NB4 (cell line): ENCODE measurements around the gene IRAK1BP1.

Experiments used
- DNase-seq: peaks from one replicate; pipeline ENCODE4 v3.0.0; 2010; ENCODE audit warnings: low read depth
- H3K4me3 ChIP-seq: one replicate; pipeline ENCODE4 v1.5.1; 2011; ENCODE audit warnings: mild to moderate bottlenecking, low read depth, low read length, moderate library complexity
- MAX ChIP-seq: IDR thresholded peaks from 2 replicates; pipeline ENCODE4 v1.6.1; 2011; ENCODE audit warnings: low read depth, low read length
- MYC ChIP-seq: IDR thresholded peaks from 2 replicates; pipeline ENCODE4 v1.6.1; 2011; ENCODE audit warnings: low read depth, low read length
- POLR2A ChIP-seq: IDR thresholded peaks from 2 replicates; pipeline ENCODE4 v1.6.1; 2011; ENCODE audit warnings: mild to moderate bottlenecking; ENCODE audit not compliant: insufficient read length; ENCODE audit errors: extremely low read depth
- TF ChIP-seq, protein P1 (sequence below): IDR thresholded peaks from one replicate; pipeline ENCODE4 v1.5.1; 2012; ENCODE audit warnings: low read depth, low read length

The IRAK1BP1 gene

GRCh38 chr6:78832091-78832808, 35.1 kb upstream of the IRAK1BP1 start:
- TF ChIP-seq MYC (no peak), MAX (no peak)
- TF ChIP-seq, protein P1, sequence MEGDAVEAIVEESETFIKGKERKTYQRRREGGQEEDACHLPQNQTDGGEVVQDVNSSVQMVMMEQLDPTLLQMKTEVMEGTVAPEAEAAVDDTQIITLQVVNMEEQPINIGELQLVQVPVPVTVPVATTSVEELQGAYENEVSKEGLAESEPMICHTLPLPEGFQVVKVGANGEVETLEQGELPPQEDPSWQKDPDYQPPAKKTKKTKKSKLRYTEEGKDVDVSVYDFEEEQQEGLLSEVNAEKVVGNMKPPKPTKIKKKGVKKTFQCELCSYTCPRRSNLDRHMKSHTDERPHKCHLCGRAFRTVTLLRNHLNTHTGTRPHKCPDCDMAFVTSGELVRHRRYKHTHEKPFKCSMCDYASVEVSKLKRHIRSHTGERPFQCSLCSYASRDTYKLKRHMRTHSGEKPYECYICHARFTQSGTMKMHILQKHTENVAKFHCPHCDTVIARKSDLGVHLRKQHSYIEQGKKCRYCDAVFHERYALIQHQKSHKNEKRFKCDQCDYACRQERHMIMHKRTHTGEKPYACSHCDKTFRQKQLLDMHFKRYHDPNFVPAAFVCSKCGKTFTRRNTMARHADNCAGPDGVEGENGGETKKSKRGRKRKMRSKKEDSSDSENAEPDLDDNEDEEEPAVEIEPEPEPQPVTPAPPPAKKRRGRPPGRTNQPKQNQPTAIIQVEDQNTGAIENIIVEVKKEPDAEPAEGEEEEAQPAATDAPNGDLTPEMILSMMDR: no peak
- DNase-seq: no peak

DNA sequence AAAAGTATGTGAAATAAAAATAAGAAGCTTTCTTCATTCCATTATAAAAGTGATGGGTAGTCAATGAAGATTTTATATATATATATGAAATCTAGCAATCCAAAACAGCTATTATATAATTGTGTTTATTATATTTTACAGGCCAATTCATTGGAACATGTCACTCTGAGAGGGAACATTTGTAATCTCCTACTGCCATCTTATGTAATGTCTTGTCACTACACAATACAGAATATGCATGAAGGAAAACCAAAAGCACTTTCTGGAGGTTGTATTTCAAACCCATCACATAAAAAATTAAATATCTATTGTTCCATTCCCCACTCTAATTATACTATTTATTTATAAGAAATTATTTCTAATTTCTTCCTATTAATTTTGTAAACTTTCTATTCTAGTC, 31.5 kb upstream of the IRAK1BP1 start:
- TF ChIP-seq POLR2A (no peak), MYC (no peak), MAX (no peak)
- TF ChIP-seq, protein P1: no peak
- DNase-seq: peak; percentile 9
- no peak overlapping the region for H3K4me3 ChIP-seq

More at GRCh38 chr6:78832091-78832808, 35.1 kb upstream of the IRAK1BP1 start:
- no peak overlapping the region for H3K4me3 ChIP-seq

DNA sequence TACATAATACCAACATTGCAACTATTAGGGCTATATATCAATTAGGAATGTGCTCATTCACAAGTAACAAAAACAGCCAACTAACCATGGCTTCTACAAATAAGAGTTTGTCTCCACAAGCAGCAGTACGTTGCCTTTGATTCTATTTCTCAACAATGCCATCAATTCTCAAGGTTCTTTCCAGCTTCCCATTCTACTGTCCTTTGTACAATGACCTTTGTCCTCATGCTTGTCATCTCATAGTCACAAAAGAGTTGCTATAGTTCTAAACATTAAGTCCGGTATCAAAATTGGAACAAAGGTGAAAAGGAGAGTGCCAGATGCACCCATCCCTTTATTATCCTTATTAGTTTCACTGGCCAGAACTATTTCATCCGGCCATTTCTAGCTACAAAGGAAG, 30.8 kb upstream of the IRAK1BP1 start:
- no peak overlapping the region for H3K4me3 ChIP-seq
- TF ChIP-seq MYC (no peak), MAX (no peak), POLR2A (no peak)
- TF ChIP-seq, protein P1: no peak
- DNase-seq: no peak

DNA sequence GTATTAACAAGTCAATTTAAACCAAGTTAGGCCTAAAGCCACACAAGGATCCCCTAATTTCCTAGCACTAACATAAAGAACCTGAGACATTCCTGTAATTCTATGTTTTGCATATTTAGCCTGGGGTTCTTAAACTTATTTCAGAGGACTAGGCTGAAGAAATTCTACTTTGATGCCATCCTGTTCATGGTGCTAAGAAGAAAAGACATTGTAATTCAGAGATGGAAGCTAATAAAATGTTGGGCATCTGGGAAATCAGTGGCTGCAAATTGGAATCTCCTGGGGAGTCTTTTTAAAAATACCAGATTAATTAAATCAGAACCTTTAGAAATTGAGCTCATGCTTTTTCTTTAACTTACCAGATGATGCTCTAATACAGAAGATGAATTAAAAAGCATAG, 26.2 kb upstream of the IRAK1BP1 start:
- no peak for DNase-seq
- TF ChIP-seq, protein P1: no peak
- TF ChIP-seq MAX (no peak), MYC (no peak), POLR2A (no peak)
- H3K4me3 ChIP-seq: no peak overlapping the region

- no peak for DNase-seq
- H3K4me3 ChIP-seq: no peak overlapping the region
- TF ChIP-seq MYC: no peak
- TF ChIP-seq POLR2A: no peak
- TF ChIP-seq, protein P1: no peak
- no peak for TF ChIP-seq MAX
Observed at GRCh38 chr6:78842953-78843352, 24.4 kb upstream of the IRAK1BP1 start.

DNA sequence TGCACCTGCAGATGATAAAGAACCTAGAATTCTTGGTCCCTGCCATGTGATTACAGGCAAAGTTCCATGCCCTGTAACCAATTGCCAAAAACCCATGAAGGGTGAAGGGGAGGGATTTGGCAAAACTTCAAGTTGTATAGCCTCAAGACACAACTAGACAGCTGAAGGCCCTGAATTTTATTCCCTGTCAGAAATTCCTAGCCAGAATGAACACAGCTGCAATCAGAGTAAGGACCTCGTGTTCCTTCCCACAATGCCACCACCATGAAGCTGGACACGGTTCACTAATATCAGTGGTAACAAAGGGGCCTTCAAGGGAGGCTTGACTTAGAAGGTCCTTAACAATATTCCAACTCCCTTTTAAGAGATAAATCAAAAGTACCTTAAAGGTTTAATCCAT, 22.5 kb upstream of the IRAK1BP1 start:
- no peak for DNase-seq

More for the DNA sequence above, 22.5 kb upstream of the IRAK1BP1 start:
- no peak overlapping the region for H3K4me3 ChIP-seq
- TF ChIP-seq, protein P1: no peak
- TF ChIP-seq POLR2A (no peak), MAX (no peak), MYC (no peak)
